ENCODE data around the gene PI4KB. TPM values are rescaled to one million over a fixed set of nuclear protein-coding genes. Genes with fewer than 3 reads are reported as not detected.

Gene PI4KB
- total and polyA plus RNA-seq, 9 of the 15 experiments (the other 6 are each of a cell fraction or from before 2014, with no cell fraction given) = 3.1 to 65.4 (median 45.1) TPM

GRCh38 chr1:151346769-151347522 is 19.7 kb upstream of the PI4KB start, which contains the start of gene RFX5 (continued):
- no peak for TF ChIP-seq PBX2 (CRISPR knock-in tag; IDR thresholded peaks at IDR 0.05; ENCODE audit: low read depth)
- TF ChIP-seq PBX2 (tag; conservative IDR thresholded peaks at IDR 0.05; ENCODE audit: low read depth) = no peak
- TF ChIP-seq IRF1 (CRISPR knock-in tag; IDR thresholded peaks at IDR 0.05; ENCODE audit: borderline replicate concordance) = no peak
- peak; percentile 33 for TF ChIP-seq NFIC (IDR thresholded peaks at IDR 0.05)
- no peak for TF ChIP-seq PTRF (tag; IDR thresholded peaks at IDR 0.05)
- TF ChIP-seq NRF1 (conservative IDR thresholded peaks at IDR 0.05 in 1 of 2, IDR thresholded peaks at IDR 0.05 in 1 of 2) = peak; percentile 73
- peak; percentile 71; the same call in 1 of the 2 replicates for TF ChIP-seq TFAP4 (CRISPR knock-in tag; IDR thresholded peaks at IDR 0.05; ENCODE audit: borderline replicate concordance)
- no peak for TF ChIP-seq MECOM (CRISPR knock-in tag; IDR thresholded peaks at IDR 0.05)
- no peak for TF ChIP-seq RBM34 (IDR thresholded peaks at IDR 0.05; ENCODE audit: borderline replicate concordance, insufficient read depth, low read length)
- no peak; the same call in 1 of the 2 replicates for TF ChIP-seq MYBL2 (IDR thresholded peaks at IDR 0.05; ENCODE audit: low read depth)
- TF ChIP-seq MYBL2 (CRISPR knock-in tag; IDR thresholded peaks at IDR 0.05; ENCODE audit: borderline replicate concordance) = no peak
- no peak for TF ChIP-seq E2F1 (CRISPR knock-in tag; IDR thresholded peaks at IDR 0.05)
- TF ChIP-seq CREB5 (CRISPR knock-in tag; IDR thresholded peaks at IDR 0.05) = no peak
- no peak for TF ChIP-seq E2F4 (CRISPR knock-in tag; IDR thresholded peaks at IDR 0.05; ENCODE audit: low read depth)
- peak in 1 of 2 experiments; percentile 84; a peak in 2 of 4 replicates for TF ChIP-seq HDAC1 (IDR thresholded peaks at IDR 0.05)
